GM23338 (cell line): ENCODE data around the gene OBSCN.

Experiments used
- CREB1 ChIP-seq: fragments of 250-450 bp; sonication (Bioruptor Pico); IDR thresholded peaks from 2 replicates; pipeline ENCODE4 v1.5.0; 2020; ENCODE audit warnings: low read depth, mild to moderate bottlenecking, moderate library complexity
- EZH2 ChIP-seq: fragments of 200-600 bp; sonication (generic); IDR thresholded peaks from one replicate; pipeline ENCODE4 v1.8.0; 2017; ENCODE audit warnings: antibody characterized with exemption, mild to moderate bottlenecking, low read depth; ENCODE audit not compliant: unreplicated experiment
- EZH2phosphoT487 ChIP-seq: fragments of 200-600 bp; sonication (generic); IDR thresholded peaks from one replicate; pipeline ENCODE4 v1.8.1; 2018; ENCODE audit warnings: antibody characterized with exemption; ENCODE audit not compliant: unreplicated experiment
- JUNB ChIP-seq: IDR thresholded peaks from one replicate; pipeline ENCODE4 v1.6.1; 2016; ENCODE audit warnings: antibody characterized with exemption; ENCODE audit not compliant: unreplicated experiment
- NANOG ChIP-seq: IDR thresholded peaks from 2 replicates; pipeline ENCODE4 v1.6.1; 2016; ENCODE audit warnings: antibody characterized with exemption, borderline replicate concordance
- POLR2AphosphoS5 ChIP-seq: IDR thresholded peaks from 2 replicates; pipeline ENCODE4 v1.6.1; 2016; ENCODE audit warnings: antibody characterized with exemption, low read depth
- REST ChIP-seq: IDR thresholded peaks from one replicate; pipeline ENCODE4 v1.6.1; 2018; ENCODE audit warnings: antibody characterized with exemption; ENCODE audit not compliant: unreplicated experiment
- ZNF462 ChIP-seq: fragments of 250-450 bp; sonication (Bioruptor Pico); IDR thresholded peaks from 2 replicates; pipeline ENCODE4 v1.5.0; 2020; ENCODE audit warnings: mild to moderate bottlenecking, moderate library complexity
- TF ChIP-seq, protein P1 (sequence below), 2 experiments: fragments of 200-600 bp in 1 of 2; sonication (generic) in 1 of 2; conservative IDR thresholded peaks; 2 replicates each; pipeline versions ENCODE4 v1.5.1 to v1.6.1; 2016 to 2017; ENCODE audit warnings: antibody characterized with exemption in 2 of 2, low read depth in 2 of 2, mild to moderate bottlenecking in 2 of 2, moderate library complexity in 1 of 2

- TF ChIP-seq EZH2phosphoT487 (no peak), EZH2 (no peak), REST (no peak), CREB1 (CRISPR knock-in tag) (no peak), POLR2AphosphoS5 (no peak), ZNF462 (CRISPR knock-in tag) (no peak), NANOG (no peak), JUNB (no peak)
- TF ChIP-seq, protein P1, sequence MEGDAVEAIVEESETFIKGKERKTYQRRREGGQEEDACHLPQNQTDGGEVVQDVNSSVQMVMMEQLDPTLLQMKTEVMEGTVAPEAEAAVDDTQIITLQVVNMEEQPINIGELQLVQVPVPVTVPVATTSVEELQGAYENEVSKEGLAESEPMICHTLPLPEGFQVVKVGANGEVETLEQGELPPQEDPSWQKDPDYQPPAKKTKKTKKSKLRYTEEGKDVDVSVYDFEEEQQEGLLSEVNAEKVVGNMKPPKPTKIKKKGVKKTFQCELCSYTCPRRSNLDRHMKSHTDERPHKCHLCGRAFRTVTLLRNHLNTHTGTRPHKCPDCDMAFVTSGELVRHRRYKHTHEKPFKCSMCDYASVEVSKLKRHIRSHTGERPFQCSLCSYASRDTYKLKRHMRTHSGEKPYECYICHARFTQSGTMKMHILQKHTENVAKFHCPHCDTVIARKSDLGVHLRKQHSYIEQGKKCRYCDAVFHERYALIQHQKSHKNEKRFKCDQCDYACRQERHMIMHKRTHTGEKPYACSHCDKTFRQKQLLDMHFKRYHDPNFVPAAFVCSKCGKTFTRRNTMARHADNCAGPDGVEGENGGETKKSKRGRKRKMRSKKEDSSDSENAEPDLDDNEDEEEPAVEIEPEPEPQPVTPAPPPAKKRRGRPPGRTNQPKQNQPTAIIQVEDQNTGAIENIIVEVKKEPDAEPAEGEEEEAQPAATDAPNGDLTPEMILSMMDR (conservative IDR thresholded peaks at IDR 0.05; ENCODE audit: low read depth in 2 of 2), result no peak
These were observed 132.2 kb downstream of the OBSCN start for GRCh38 chr1:228339766-228340685.
